Measurements from ENCODE around the gene WDTC1. TPM values are rescaled to one million over a fixed set of nuclear protein-coding genes. Genes with fewer than 3 reads are reported as not detected.

The WDTC1 gene
- total RNA-seq, 4 donors from 2014 or later: 40.0 to 75.5 (median 49.9) TPM

GRCh38 chr1:27267153-27267552, 32.7 kb downstream of the WDTC1 start:
- WGBS, 2 donors (ENCODE audit: low coverage in 1 of 2): 48% methylated on average over 2 of the region's 5 CpGs; no CpG with 5 or more reads in 1 of the 2 donors
- H3K27ac ChIP-seq: no peak overlapping the region
- no peak overlapping the region for H3K4me3 ChIP-seq
- peaks cover 0 to 53% of the 10 kb centered on the region in 2 donors for H3K36me3 ChIP-seq
- TF ChIP-seq EP300 (IDR thresholded peaks at IDR 0.05): no peak
- no peak for TF ChIP-seq POLR2A (IDR thresholded peaks at IDR 0.05)
- no peak for TF ChIP-seq CTCF (IDR thresholded peaks at IDR 0.05)
- no peak for TF ChIP-seq POLR2AphosphoS5 (IDR thresholded peaks at IDR 0.05)
- no peaks in the 10 kb centered on the region for H3K27me3 ChIP-seq
- no peak for ATAC-seq
- H3K4me1 ChIP-seq: no peaks in the 10 kb centered on the region
- no peaks in the 10 kb centered on the region for H3K9me3 ChIP-seq

DNA sequence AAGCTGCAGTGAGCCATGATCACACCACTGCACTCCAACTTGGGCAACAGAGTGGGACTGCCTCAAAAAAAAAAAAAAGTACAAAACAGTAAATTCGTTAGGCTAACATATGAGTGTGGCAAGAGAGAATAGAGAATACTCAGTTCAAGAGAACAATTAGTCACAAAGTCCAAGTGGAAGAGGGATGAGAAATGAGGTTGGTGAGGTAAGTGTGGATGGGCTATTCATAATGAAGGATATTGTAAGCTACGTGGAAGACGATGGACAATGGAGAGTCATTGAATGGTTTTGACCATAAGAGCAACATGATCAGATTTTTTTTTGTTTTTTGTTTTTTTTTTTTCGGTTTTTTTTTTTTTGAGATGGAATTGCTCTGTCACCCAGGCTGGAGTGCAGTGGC, 34.8 kb downstream of the WDTC1 start:
- Histone ChIP-seq H3K4me1 (no peaks in the 10 kb centered on the region), H3K9me3 (no peaks in the 10 kb centered on the region), H3K4me3 (no peak overlapping the region), H3K27me3 (no peaks in the 10 kb centered on the region), H3K27ac (no peak overlapping the region), H3K36me3 (peaks cover 0 to 39% of the 10 kb centered on the region in 2 donors)
- no peak for ATAC-seq
- 67 to 77% methylated on average over 3 to 4 of the region's 4 CpGs for WGBS, 2 donors (ENCODE audit: low coverage in 1 of 2)
- TF ChIP-seq EP300 (IDR thresholded peaks at IDR 0.05): no peak
- no peak for TF ChIP-seq CTCF (IDR thresholded peaks at IDR 0.05)

DNA sequence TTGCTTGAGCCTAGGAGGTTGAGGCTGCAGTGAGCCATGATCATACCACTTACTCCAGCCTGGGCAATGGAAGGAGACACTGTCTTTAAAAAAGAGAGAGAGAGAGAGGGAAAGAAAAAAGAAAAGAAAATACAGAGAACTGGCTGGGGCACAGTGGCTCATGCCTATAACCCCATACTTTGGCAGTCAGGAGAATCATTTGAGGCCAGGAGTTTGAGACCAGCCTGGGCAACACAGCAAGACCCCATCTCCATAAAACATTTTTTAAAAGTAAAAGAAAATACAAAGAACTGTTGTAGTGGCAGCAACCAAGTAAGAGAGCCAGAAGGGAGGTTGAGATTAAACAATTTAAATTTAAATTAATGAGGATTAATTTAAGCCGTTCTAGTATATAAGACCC, 39.8 kb downstream of the WDTC1 start:
- Histone ChIP-seq H3K9me3 (no peaks in the 10 kb centered on the region), H3K27me3 (no peaks in the 10 kb centered on the region), H3K27ac (no peak overlapping the region), H3K36me3 (peaks cover 0 to 27% of the 10 kb centered on the region in 2 donors), H3K4me3 (no peak overlapping the region), H3K4me1 (no peaks in the 10 kb centered on the region)
- TF ChIP-seq POLR2AphosphoS5 (IDR thresholded peaks at IDR 0.05) (no peak), POLR2A (IDR thresholded peaks at IDR 0.05) (no peak), CTCF (IDR thresholded peaks at IDR 0.05) (no peak), EP300 (IDR thresholded peaks at IDR 0.05) (no peak)
- no peak for ATAC-seq
- WGBS, 2 donors (ENCODE audit: low coverage in 1 of 2): 83 to 100% methylated on average over 1 of the region's 1 CpG

- no peaks in the 10 kb centered on the region for H3K4me1 ChIP-seq
- no peaks in the 10 kb centered on the region for H3K27me3 ChIP-seq
- H3K27ac ChIP-seq: no peak overlapping the region
- no peaks in the 10 kb centered on the region for H3K9me3 ChIP-seq
- no peak for ATAC-seq
- H3K4me3 ChIP-seq: no peak overlapping the region
- peaks cover 0 to 27% of the 10 kb centered on the region in 2 donors for H3K36me3 ChIP-seq
- TF ChIP-seq POLR2A (IDR thresholded peaks at IDR 0.05): no peak
- no peak for TF ChIP-seq CTCF (IDR thresholded peaks at IDR 0.05)
- no peak for TF ChIP-seq EP300 (IDR thresholded peaks at IDR 0.05)
- no peak for TF ChIP-seq POLR2AphosphoS5 (IDR thresholded peaks at IDR 0.05)
- 33 to 63% methylated on average over 3 of the region's 3 CpGs for WGBS, 2 donors (ENCODE audit: low coverage in 1 of 2)
These were observed 41.3 kb downstream of the WDTC1 start for GRCh38 chr1:27275696-27276095.

- 23 to 28% methylated on average over 8 of the region's 11 CpGs for WGBS, 2 donors (ENCODE audit: low coverage in 1 of 2)
- Histone ChIP-seq H3K36me3 (peaks cover 0 to 64% of the 10 kb centered on the region in 2 donors), H3K9me3 (no peaks in the 10 kb centered on the region), H3K4me1 (no peaks in the 10 kb centered on the region), H3K4me3 (no peak overlapping the region), H3K27me3 (no peaks in the 10 kb centered on the region), H3K27ac (no peak overlapping the region)
- peak; percentile 65 for ATAC-seq
- TF ChIP-seq POLR2AphosphoS5 (IDR thresholded peaks at IDR 0.05): no peak
- TF ChIP-seq CTCF (IDR thresholded peaks at IDR 0.05): peak; percentile 76 to 85 (median 82)
These were observed 50.2 kb downstream of the WDTC1 start for GRCh38 chr1:27284425-27285273.

Data from gastroesophageal sphincter (tissue), 4 donors.